NCI-H1092 treated with DMSO at 0.1 percent for 48 hours (cell line): ENCODE results near the gene C1QL1.

Experiments
- DNase-seq: peaks from one replicate; lab custom pipeline; 2025; lab: John Stamatoyannopoulos, UW

Gene C1QL1

GRCh38 chr17:44988044-44988942 lies 20.2 kb upstream of the C1QL1 start:
- no peak for DNase-seq

- no peak for DNase-seq
These were observed 15.5 kb upstream of the C1QL1 start for GRCh38 chr17:44983563-44983962.

DNA sequence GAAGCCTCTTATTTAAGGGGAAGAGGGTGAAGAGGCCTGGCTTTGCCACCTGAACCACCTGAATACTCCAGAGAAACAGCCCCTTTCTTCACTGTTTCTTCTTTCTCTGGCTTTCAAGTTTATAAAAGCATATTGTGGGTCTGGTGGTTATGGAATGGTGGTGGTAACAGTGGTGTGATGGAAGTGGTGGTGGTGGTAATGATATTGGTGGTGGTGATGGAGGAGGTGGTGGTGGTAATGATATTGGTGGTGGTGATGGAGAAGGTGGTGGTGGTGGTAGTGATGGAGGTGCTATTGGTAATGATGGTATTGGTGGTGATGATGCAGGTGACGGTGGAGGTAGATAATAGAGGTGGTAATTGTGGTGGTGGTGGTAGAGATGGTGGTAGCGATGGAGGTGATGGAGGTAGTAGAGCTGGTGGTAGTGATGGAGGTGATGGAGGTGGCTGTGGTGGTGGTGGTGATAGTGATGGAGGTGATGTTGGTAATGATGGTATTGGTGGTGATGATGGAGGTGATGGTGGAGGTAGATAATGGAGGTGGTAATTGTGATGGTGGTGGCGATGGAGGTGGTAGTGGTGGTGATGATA lies 14.1 kb upstream of the C1QL1 start:
- no peak for DNase-seq

DNA sequence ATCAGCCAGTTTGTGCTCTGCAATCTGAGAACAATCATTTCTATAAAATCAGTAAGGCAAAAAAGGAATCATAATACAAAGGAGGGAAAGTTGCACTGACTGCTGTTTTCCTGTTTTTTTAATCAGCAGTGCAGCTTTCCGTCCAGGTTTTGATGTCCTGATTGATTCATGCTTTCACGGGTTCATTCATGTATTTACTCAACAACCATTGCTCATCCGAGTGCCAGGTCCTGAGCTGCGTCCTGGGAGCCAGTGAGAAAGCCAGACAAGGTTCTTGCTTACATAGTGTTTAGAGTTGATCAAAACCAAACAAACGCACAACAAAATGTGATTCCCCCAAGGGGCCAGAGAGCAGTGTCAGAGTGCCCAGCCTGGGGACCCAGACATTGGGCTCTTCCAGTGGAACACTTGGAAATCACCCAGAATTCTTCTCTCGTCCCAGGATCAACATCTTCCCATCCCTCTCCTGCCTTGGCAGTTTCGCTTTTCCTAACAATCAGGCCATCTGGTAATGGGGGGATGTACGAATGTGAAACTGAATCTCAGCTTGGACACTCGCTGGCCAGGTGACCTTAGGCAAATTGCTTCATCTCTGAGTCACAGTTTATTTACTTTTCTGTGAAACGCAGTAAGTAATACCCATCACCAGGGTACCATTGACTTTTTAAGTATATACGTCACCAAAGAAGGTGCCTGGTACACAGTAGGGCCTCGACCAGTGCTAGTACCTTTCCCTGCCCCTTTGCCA lies 13.3 kb upstream of the C1QL1 start:
- DNase-seq = peak; percentile 46

GRCh38 chr17:44979426-44979995 lies 11.4 kb upstream of the C1QL1 start:
- peak; percentile 18 for DNase-seq

- no peak for DNase-seq
These were observed 10.7 kb upstream of the C1QL1 start for GRCh38 chr17:44978807-44979206.

DNA sequence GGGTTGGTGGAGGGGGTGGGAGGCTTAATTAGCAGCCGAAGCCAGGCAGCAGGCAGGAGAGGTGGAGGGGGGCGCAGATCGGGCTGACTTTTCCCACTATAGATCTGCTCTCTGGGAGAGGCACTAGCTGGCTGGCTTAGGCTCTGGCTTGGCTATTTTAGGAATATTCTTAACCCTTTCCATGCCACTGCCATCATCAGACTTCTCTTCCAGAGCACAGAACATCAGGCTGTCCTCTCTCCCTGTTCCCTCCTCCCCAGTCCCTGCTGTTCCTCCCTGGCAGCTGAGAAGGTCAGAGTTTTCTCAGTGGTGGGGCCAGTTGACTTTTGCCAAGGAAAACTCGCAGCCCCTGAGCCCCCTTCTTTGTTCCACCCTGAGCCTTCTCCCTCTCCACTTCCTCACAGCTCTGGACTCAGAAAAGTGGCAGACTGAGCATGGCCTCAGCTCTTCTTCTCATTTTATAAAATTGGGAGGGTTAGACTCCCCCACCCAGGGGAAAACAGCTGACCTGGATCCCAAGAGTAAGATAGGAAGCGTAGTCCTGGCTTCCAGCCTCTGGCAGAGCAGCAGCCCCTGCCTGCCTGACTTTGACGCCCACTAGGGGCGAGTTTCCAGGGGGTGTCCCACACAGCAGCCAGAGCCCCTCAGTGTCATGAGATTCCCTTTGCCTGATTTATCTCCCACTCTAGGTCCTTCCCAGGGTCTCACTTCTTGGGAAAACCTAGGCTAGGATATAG lies 9.9 kb upstream of the C1QL1 start:
- no peak for DNase-seq

DNA sequence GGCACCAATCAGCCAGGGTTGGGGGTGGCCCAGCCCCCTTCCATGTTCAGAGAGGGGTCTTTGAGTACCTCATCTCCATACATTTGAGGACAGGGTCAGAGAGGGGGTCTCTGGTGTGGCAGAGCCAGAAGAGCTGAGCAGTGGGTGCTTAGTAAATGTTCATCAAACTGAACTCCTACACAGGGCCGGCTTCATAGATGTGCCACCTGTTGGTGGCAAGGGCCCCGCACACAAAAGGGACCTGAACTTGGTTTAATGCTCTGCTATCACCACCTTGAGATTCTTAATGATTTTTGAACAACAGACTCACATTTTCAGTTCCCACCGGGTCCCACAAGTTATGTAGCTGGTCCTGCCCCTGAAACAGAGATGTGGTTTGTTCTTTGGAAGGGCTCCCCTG lies 9.0 kb upstream of the C1QL1 start:
- DNase-seq = no peak

GRCh38 chr17:44976206-44976605 lies 8.1 kb upstream of the C1QL1 start:
- no peak for DNase-seq

DNA sequence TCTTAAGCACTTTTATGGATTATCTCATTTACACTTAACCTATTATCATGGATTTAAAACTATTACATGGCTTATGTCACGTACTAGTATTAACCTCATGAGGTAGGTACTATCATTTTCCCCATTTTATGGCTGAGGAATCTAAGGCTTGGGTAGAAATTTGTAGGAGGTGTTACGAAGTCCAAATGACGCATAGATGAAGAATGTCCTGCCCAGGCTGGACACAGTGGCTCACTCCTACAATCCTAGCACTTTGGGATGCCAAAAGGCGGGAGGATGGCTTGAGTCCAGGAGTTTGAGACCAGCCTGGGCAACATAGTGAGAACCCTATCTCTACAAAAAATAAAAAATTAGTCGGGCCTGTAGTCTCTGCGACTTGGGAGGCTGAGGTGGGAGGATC lies 4.8 kb upstream of the C1QL1 start:
- DNase-seq = no peak

DNA sequence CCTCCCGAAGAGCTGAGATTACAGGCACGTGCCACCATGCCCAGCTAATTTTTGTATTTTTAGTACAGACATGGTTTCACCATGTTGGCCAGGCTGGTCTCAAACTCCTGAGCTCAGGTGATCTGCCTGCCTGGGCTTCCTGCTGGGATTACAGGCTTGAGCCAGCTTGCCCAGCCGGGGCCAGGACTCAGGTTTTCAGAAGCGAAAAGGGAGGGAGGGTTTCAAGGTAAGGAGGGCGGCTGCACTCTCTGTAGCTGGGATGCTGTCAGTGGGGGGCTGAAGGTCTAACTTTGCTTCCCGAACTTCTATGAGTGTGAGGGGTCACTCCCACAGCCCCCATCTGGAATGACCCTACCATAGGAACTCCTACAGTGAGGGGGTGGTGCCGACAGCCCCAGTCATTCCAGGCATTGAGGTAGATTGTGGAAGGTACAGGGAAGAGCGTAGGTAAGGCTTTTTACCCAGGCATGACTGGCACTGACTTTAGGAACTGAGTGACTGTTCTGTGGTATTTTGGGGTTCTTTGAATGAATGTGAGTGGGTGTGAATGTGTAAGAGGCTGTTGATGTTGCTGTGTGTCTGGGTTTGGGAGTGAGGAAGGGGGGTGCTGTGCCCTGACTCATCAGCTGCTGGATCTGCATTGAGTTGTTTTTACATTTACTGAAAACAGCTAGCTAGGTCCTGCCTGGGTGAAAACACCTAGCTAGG lies 3.8 kb upstream of the C1QL1 start:
- no peak for DNase-seq

DNA sequence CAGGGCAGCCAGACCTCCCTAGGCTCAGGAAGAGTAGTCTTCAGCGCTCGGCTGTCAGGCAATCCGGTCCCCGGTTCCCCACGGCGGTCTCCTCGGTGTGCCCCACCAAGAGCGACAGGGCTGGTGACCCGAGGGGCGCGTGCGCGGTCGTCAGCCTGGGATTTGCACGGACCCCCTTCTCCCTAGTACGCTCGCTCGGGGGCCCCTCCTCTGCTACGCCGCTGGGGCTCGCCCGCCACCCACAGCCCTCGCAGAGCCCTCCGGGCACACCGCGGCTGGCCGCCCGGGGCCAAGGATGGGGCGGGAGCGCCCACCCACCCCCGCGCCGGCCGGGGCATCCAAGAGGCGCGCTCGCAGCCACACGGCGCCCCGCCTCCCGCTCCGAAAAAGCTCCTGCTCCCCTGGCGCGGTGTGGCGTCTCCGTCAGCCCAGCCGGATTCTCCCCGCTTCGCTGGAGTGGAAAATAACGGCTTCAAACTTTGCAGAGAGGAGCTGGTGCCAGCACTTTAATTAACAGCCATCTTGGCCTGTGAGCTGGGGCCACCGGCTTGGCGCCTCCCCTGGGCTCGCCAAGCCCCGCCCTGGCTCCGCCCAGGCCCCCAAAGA lies 2.1 kb upstream of the C1QL1 start:
- peak; percentile 51 for DNase-seq

DNA sequence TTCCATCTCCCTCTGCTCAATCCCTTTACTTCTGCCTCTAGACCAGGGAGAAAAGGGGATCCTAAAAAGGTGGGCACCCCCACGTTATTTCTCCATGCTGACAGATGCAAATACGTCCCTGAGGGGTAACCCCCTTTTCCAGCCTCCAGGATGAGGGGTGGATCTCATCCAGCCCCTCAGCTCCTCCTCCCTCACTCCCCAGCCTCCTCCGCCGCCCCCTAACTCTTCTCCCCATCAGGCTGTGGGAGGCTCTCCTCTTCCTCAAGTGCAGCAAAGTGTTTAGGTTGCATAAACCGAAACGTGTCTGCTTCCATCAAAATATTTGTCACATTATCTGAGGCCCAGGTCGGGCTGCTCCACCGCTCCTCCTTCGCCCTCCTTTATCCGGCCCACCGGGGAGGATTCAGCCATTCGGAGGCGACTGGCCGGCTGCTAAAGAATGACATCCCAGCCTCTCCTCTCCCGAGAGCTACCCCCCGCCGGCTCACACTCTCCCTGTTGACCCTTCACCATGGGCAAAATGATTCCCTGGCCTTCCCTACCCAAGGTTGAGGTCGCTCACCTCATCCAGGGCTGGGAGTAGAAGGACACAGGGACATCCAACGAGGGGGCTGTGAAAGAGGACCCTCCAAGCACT lies 1.2 kb upstream of the C1QL1 start:
- no peak for DNase-seq

- no peak for DNase-seq
These were observed 237 bp downstream of the C1QL1 start for GRCh38 chr17:44967907-44968224.

- DNase-seq = peak; percentile 33
These were observed 837 bp downstream of the C1QL1 start for GRCh38 chr17:44967026-44967906.

DNA sequence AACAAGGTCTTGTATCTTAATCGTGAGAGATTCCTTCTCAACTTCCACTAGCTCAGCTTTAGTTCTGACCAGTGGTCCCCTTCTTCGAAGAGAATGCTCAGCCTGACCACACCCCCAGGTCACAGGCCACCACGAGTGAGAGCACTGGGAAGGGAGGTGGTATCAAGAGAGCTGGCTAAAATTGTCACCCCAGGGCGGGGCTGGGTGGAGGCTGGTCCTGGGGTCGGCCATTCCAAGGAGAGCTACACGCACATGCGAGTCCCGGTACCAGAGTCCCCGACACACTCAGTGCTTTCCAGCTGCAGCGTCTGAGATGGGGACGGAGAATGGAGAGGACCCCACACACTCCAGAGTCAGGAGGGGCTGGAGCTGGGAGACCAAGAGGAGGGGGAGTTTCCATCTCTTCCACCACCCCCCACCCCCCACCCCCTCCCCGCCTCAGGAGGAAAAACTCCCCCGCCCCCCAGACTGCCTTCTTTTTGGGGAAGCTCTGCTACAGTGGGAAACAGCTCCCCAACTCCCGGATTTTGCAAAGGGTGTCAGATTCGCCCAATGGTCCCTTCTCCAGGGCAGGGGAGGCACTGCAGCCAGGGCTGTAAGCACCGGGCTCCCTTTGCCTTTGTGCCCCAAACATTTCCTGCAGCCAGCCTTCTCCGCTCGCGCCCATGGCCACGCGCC lies 1.6 kb downstream of the C1QL1 start:
- DNase-seq = no peak

DNA sequence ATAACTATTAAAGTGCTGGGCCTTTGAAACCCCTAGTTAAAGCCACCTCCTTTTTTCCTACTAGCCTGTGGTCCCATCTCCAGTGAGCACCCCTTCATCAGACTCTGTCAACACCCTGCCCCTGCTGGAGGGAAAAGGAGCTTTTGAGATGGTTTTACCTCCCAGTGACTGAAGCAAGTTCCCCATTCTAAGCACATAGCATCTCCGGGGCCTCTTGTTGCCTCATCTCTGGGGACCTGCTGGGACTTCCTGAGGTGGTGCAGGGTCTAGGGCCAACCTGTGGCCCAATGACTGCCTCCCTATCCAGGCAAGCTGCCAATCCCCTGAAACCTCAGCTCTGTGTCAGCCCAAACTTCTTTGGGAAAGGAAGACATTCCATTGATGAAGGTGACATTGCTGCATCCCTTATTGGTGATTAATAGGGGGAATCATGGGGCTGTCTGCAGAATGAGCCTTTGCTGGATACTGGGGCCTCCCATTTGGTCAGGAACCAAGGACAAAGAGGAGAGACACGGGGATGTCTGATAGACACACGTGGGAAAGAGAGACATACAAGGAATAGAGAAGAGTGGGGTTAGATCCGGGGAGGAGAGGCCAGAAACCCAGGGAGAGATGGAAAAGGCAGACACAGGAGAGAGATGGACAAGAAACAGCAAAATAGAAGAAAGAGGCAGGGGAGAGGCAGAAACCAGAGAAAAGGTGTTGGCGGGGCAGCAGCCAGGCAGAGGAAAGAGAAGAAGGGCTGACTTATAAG lies 2.4 kb downstream of the C1QL1 start:
- DNase-seq = no peak

GRCh38 chr17:44961921-44962350 lies 6.2 kb downstream of the C1QL1 start:
- DNase-seq = no peak
